GM23338 (cell line): ENCODE measurements around the gene WDR19. TPM values are rescaled to one million over a fixed set of nuclear protein-coding genes. Genes with fewer than 3 reads are reported as not detected.

ENCODE experiments used
- ATAC-seq: fragments of 200-7000 bp; cut with Tn5 transposase; 3 replicates; pipeline ENCODE4 v1.9.1; 2020
- DNase-seq: peaks from one replicate; pipeline ENCODE4 v3.0.0-alpha.2; 2015; ENCODE audit warnings: low spot score
- H2AFZ ChIP-seq: fragments of 200-600 bp; sonication (generic); 2 replicates; pipeline ENCODE4 v1.8.0; 2016; ENCODE audit warnings: antibody characterized with exemption, mild to moderate bottlenecking, moderate library complexity
- H3F3A ChIP-seq: fragments of 200-600 bp; sonication (generic); replicated peaks from 2 replicates; pipeline ENCODE4 v1.8.0; 2017; ENCODE audit warnings: antibody characterized with exemption, mixed run types, low read depth
- H3K27ac ChIP-seq: fragments of 200-600 bp; sonication (generic); 2 replicates; pipeline ENCODE4 v1.6.1; 2016; ENCODE audit warnings: low read depth
- H3K27me3 ChIP-seq: fragments of 200-600 bp; sonication (generic); 2 replicates; pipeline ENCODE4 v1.8.0; 2016; ENCODE audit warnings: mild to moderate bottlenecking, mixed run types, moderate library complexity; ENCODE audit not compliant: insufficient read depth
- H3K36me3 ChIP-seq: fragments of 200-600 bp; sonication (generic); 2 replicates; pipeline ENCODE4 v1.8.0; 2016; ENCODE audit warnings: mild to moderate bottlenecking; ENCODE audit not compliant: insufficient read depth
- H3K4me1 ChIP-seq: fragments of 200-600 bp; sonication (generic); 2 replicates; pipeline ENCODE4 v1.8.0; 2016; ENCODE audit warnings: mild to moderate bottlenecking, moderate library complexity; ENCODE audit not compliant: insufficient read depth
- H3K4me2 ChIP-seq: fragments of 200-600 bp; sonication (generic); 2 replicates; pipeline ENCODE4 v1.7.1; 2017; ENCODE audit warnings: mixed run types
- H3K4me3 ChIP-seq: fragments of 200-600 bp; sonication (generic); 2 replicates; pipeline ENCODE4 v1.6.1; 2016; ENCODE audit warnings: mixed run types
- H3K79me2 ChIP-seq: fragments of 200-600 bp; sonication (generic); replicated peaks from 2 replicates; pipeline ENCODE4 v1.8.0; 2017; ENCODE audit warnings: mild to moderate bottlenecking; ENCODE audit not compliant: insufficient read depth
- H3K9me2 ChIP-seq: fragments of 200-600 bp; sonication (generic); 2 replicates; pipeline ENCODE4 v1.8.0; 2017; ENCODE audit not compliant: insufficient read depth
- H4K20me1 ChIP-seq: fragments of 200-600 bp; sonication (generic); replicated peaks from 2 replicates; pipeline ENCODE4 v1.8.0; 2017; ENCODE audit warnings: mild to moderate bottlenecking; ENCODE audit not compliant: insufficient read depth
- H3K27ac Mint-ChIP-seq: 2 replicates; pipeline ENCODE4 v1.8.0; 2020; ENCODE audit warnings: inconsistent platforms, mild to moderate bottlenecking, moderate library complexity, mixed read lengths
- H3K27me3 Mint-ChIP-seq: 3 replicates; pipeline ENCODE4 v1.8.0; 2022; ENCODE audit warnings: low read depth, mild to moderate bottlenecking, moderate library complexity, mixed read lengths, inconsistent platforms; ENCODE audit not compliant: insufficient read depth, poor library complexity
- H3K36me3 Mint-ChIP-seq: 3 replicates; pipeline ENCODE4 v1.8.0; 2021; ENCODE audit warnings: low read depth, mild to moderate bottlenecking, inconsistent platforms, moderate library complexity, mixed read lengths
- H3K4me1 Mint-ChIP-seq: 3 replicates; pipeline ENCODE4 v1.8.0; 2020; ENCODE audit warnings: mild to moderate bottlenecking, inconsistent platforms, mixed read lengths
- H3K4me3 Mint-ChIP-seq: 3 replicates; pipeline ENCODE4 v1.8.0; 2021; ENCODE audit warnings: moderate library complexity, mild to moderate bottlenecking, inconsistent platforms, mixed read lengths
- H3K9me3 Mint-ChIP-seq: 3 replicates; pipeline ENCODE4 v1.8.0; 2020; ENCODE audit warnings: moderate library complexity, mild to moderate bottlenecking, inconsistent platforms, mixed read lengths
- CREB1 ChIP-seq: fragments of 250-450 bp; sonication (Bioruptor Pico); IDR thresholded peaks from 2 replicates; pipeline ENCODE4 v1.5.0; 2020; ENCODE audit warnings: low read depth, mild to moderate bottlenecking, moderate library complexity
- CTCF ChIP-seq, 2 experiments: fragments of 200-600 bp in 1 of 2; sonication (generic) in 1 of 2; conservative IDR thresholded peaks; 2 replicates each; pipeline versions ENCODE4 v1.5.1 to v1.6.1; 2016 to 2017; ENCODE audit warnings: antibody characterized with exemption in 2 of 2, low read depth in 2 of 2, mild to moderate bottlenecking in 2 of 2, moderate library complexity in 1 of 2
- ETS1 ChIP-seq: IDR thresholded peaks from 2 replicates; pipeline ENCODE4 v1.6.1; 2016; ENCODE audit warnings: antibody characterized with exemption
- EZH2phosphoT487 ChIP-seq: fragments of 200-600 bp; sonication (generic); IDR thresholded peaks from one replicate; pipeline ENCODE4 v1.8.1; 2018; ENCODE audit warnings: antibody characterized with exemption; ENCODE audit not compliant: unreplicated experiment
- NANOG ChIP-seq: IDR thresholded peaks from 2 replicates; pipeline ENCODE4 v1.6.1; 2016; ENCODE audit warnings: antibody characterized with exemption, borderline replicate concordance
- POLR2AphosphoS5 ChIP-seq: IDR thresholded peaks from 2 replicates; pipeline ENCODE4 v1.6.1; 2016; ENCODE audit warnings: antibody characterized with exemption, low read depth
- REST ChIP-seq: IDR thresholded peaks from one replicate; pipeline ENCODE4 v1.6.1; 2018; ENCODE audit warnings: antibody characterized with exemption; ENCODE audit not compliant: unreplicated experiment
- STAT1 ChIP-seq: IDR thresholded peaks from one replicate; pipeline ENCODE4 v1.6.1; 2016; ENCODE audit warnings: antibody characterized with exemption; ENCODE audit not compliant: unreplicated experiment
- ZNF114 ChIP-seq: fragments of 250-450 bp; sonication (Bioruptor Pico); IDR thresholded peaks from 2 replicates; pipeline ENCODE4 v1.5.0; 2020; ENCODE audit warnings: mild to moderate bottlenecking, moderate library complexity
- ZNF462 ChIP-seq: fragments of 250-450 bp; sonication (Bioruptor Pico); IDR thresholded peaks from 2 replicates; pipeline ENCODE4 v1.5.0; 2020; ENCODE audit warnings: mild to moderate bottlenecking, moderate library complexity
- polyA plus RNA-seq: library from polyadenylated mRNA; unstranded; fragments of >200 nt; fragmentation: Nextera tagmentation; extraction: Ambion mirVana; gene quantifications from 2 replicates; pipeline ENCODE4 v1.2.1, GENCODE V29; 2016
- total RNA-seq: library from RNA; depleted of rRNA; stranded (reverse); fragments of >200 nt; shearing (Covaris generic); gene quantifications from 2 replicates; pipeline ENCODE4 v1.2.3, GENCODE V29; 2014

The WDR19 gene
- total and polyA plus RNA-seq, 2 experiments from 2014 or later: 17.2 to 23.7 TPM

GRCh38 chr4:39302901-39303300 lies 120.6 kb downstream of the WDR19 start:
- Mint-ChIP-seq H3K9me3 (no peaks in the 10 kb centered on the region), H3K27ac (no peak overlapping the region), H3K4me1 (no peaks in the 10 kb centered on the region), H3K27me3 (no peaks in the 10 kb centered on the region), H3K36me3 (peaks cover 72% of the 10 kb centered on the region), H3K4me3 (no peak overlapping the region)
- Histone ChIP-seq H3F3A (0 out of 2 replicates have a peak, but pooled peaks cover 2% of the 10 kb centered on the region), H3K4me2 (no peak overlapping the region), H3K27me3 (no peaks in the 10 kb centered on the region), H3K4me1 (no peaks in the 10 kb centered on the region), H3K36me3 (peaks cover 42% of the 10 kb centered on the region), H2AFZ (no peak overlapping the region), H3K27ac (no peak overlapping the region), H3K4me3 (no peak overlapping the region), H4K20me1 (peaks cover 13% of the 10 kb centered on the region; the same call in 1 of the 2 replicates), H3K9me2 (no peaks in the 10 kb centered on the region), H3K79me2 (no peaks in the 10 kb centered on the region; the same call in 1 of the 2 replicates)
- no peak for DNase-seq
- no peak for ATAC-seq
- no peak for TF ChIP-seq POLR2AphosphoS5
- TF ChIP-seq EZH2phosphoT487: no peak
- TF ChIP-seq CREB1 (CRISPR knock-in tag): no peak
- no peak for TF ChIP-seq REST
- TF ChIP-seq NANOG: no peak
- no peak for TF ChIP-seq ZNF114 (CRISPR knock-in tag)
- no peak for TF ChIP-seq ZNF462 (CRISPR knock-in tag)
- no peak for TF ChIP-seq ETS1
- TF ChIP-seq CTCF (conservative IDR thresholded peaks at IDR 0.05; ENCODE audit: low read depth in 2 of 2): no peak
- no peak for TF ChIP-seq STAT1
